NCI-H460 (cell line): ENCODE results near the gene CHST13. TPM values are rescaled to one million over a fixed set of nuclear protein-coding genes. Genes with fewer than 3 reads are reported as not detected.

Source experiments
- DNase-seq: peaks from one replicate; pipeline ENCODE4 v3.0.0-alpha.2; 2016; ENCODE audit warnings: low read depth; ENCODE audit errors: extremely low read depth
- total RNA-seq: library from RNA; depleted of rRNA; stranded (reverse); fragments of >200 nt; shearing (Covaris generic); gene quantifications from 2 replicates; pipeline ENCODE4 v1.2.3, GENCODE V29; 2014

The CHST13 gene
- total RNA-seq, 1 experiment from 2014 or later = not detected

GRCh38 chr3:126551839-126552687, 28.1 kb downstream of the CHST13 start:
- DNase-seq = no peak

DNA sequence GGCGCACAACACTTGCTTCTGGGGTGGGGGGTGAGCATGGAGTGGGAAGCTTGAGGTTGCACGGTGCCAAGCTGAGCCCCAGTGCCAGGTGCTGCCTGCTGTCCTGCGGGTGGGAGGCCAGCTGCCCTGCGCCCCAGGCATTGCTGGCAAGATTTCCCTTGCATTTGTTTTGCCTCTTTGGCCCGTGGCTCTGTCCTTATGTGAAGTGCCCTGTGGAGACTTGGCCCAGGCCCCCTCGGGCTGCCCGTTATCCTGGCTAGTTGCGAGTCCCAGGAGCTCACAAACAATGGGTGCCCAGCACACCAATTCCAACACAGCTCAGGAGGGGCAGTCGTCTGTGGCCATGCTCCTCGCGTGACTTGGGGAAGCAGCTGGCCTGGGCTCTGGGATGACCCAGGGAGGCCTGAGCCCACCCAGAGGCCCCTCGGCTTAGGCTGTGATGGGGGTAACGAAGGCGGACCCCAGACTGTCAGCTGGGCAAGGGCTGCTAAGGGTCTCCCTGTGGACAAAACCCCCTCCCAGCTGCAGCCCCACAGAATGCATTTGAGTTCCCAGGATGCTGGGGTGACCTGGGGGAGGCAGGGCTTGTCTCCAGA, 28.8 kb downstream of the CHST13 start:
- no peak for DNase-seq

GRCh38 chr3:126553284-126554084, 29.5 kb downstream of the CHST13 start:
- no peak for DNase-seq

DNA sequence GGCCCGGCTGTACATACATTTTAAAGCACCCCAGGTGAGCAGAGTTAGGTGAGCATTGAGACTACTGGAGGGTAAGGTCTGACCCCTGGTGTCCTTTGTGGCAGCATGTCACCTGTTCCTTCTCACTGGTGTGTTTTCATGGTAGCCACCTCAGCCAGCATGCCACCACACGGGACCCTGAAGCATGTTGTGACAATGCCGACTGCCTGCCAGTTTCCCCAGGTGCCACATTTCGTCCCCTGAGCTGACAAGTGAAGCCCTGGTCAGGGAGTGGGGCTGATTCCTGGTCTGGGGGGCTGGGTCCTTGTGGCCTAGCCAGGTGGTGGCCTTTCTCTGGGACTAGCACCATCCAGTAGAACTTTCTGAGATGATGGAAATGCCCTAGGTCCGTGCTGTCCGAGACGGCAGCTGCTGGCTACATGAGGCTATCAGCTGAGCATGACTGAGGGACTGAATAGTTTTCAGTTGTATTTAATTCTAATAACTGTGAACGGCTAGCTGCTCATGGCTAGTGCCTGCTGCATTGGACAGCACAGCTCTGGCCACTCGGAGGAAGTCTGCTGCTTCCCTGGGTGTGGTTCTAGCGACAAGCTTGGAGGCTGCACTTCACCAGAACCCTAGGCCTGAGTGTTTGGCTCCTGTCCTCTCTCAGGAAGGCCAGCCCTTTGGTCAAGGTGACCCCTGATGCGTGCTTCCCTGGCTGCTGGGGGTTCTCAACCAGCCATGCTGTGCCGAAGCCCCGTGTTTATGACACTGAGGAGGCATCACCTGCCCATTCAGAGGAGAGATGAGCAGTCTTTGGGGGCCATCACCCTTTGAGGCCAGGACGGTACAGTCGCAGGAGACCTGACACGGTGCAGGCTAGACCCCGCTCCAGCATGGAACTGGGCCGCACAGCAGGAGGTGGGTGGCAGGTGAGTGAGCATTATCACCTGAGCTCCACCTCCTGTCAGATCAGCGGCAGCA, 30.9 kb downstream of the CHST13 start:
- no peak for DNase-seq

DNA sequence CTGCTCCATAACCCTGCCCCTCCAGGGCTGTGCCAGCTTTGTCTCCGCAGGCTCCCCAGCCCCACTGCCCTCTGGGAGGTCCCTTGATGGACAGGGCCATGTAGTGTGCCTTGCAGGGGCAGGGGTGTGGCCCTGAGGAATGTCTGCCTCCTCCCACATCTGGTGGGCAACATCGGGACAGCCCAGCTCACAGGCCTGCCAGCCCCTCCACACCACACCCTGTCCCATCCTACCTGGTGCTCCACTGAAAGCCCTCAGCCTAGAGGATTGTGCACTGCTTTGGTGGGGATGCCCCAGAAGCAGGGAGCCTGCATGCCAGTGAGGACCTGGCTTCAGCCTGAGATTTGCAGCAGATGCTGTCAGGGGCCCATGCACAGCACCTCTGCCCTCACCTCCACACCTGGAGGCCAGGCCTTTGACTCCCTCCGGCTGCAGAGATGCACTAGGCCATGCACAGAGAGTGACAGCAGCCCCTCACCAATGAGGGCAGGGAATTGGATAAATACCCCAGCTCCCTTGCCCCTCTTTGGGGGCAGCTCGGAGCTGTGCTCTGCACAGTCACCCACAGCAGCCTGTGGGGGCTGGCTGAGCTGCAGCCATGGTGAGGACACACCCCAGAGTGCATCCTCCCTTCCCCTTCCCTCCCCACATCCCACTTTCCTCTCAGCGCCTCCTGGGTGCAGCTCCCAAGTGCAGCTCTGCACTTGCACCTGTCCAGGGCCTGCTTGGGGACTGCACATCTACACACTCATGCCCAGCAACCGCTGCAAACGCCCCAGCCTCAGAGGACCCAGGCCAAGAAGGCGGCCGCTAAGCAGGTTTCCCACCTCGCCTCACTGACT, 32.1 kb downstream of the CHST13 start:
- no peak for DNase-seq

GRCh38 chr3:126556637-126557414, 32.9 kb downstream of the CHST13 start:
- no peak for DNase-seq

DNA sequence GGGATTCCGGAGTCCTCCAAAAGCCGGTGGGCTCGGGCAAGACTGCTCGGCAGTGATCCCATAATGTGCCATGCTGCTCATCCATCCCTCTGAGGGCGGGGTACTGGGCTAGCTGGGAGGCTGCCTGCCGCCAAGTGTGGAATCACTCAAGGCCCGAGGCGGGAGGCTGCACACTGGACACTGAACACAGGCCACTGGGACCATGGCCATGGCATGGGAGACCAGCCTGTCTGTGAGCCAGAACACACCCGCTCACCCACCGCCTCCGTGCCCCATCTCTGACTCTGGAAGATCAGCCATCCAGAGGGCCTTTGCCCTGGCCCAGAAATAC, 33.4 kb downstream of the CHST13 start:
- no peak for DNase-seq

GRCh38 chr3:126557761-126558160, 33.8 kb downstream of the CHST13 start:
- no peak for DNase-seq

DNA sequence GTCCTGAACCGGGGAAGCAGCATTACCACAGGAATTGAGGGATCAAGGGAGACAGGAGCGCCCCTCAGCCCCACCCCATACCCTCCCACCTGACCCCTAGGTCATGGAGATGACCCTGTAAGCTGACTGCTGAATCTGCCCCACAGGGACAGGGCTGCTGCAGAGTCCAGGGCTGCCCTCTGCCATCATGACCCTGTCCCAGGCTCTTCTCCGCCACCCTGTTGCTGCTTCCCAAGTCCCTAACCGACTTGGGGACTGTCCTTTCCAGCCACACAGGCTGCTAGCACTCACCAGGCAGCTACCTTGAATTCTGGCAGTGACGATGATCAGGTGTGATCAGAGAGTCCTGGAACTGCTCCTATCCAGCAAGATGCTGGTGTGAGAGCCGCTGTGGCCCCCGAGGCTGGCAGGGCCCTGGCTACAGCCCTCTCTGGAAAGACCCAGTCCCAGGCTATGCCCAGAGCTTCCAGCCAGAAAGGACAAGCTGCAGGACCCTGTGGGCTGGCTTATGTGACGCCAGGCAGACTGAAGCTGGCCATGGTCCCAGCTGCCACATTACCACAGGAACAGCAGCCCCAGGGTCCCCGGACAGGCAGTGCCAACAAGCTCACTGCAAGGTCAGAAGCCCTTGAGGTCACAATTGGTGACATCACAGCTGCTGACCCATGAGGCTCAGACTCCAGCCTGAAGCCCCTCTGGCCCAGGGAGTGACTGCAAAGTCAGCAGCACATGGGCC, 34.5 kb downstream of the CHST13 start, which contains the start of gene C3orf22:
TSS of gene C3orf22 (minus strand) at position 597 of the 736 bp plus-strand sequence. CDS start 5,542 bp downstream, outside the sequence.
- no peak for DNase-seq

GRCh38 chr3:126562737-126563276, 38.9 kb downstream of the CHST13 start:
- DNase-seq = no peak

GRCh38 chr3:126567696-126568438, 43.9 kb downstream of the CHST13 start:
- DNase-seq = peak; percentile 2

- DNase-seq = no peak
Measured at GRCh38 chr3:126568776-126569342, 44.9 kb downstream of the CHST13 start.

DNA sequence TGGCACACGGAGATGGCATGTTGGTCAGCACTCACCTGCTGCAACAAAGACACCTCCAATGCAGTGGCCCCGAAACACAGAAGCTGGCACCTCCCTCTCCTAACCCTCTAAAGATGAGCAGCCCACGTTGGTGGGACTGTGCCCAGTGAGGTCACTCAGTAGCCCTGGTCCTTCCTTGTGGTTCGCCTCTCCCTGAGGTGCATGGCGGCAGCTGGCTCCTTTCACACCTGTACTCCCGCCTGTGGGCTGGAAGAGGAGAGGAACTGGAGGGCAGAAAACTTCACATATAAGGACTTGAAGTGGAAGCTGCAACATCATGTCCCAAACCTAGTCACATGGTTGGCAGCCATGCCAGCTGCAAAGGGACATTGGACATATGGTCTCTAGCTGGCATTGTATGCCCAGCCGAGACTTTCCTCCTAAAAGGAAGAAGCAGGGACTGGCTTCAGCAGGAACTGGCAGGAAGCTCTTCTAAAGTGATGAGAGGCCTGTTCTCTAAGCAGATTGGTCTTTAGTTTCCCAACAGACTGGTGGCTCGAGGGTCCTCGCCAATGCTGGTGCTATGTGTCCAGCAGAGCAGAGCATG, 45.5 kb downstream of the CHST13 start:
- DNase-seq = no peak

GRCh38 chr3:126570103-126570541, 46.2 kb downstream of the CHST13 start:
- DNase-seq = no peak

- DNase-seq = no peak
Measured at GRCh38 chr3:126571078-126571477, 47.1 kb downstream of the CHST13 start.

GRCh38 chr3:126573492-126574117, 49.6 kb downstream of the CHST13 start:
- peak; percentile 54 for DNase-seq
